Pancreas (tissue), 10 donors: ENCODE data around the gene DSCAM. TPM values are rescaled to one million over a fixed set of nuclear protein-coding genes. Genes with fewer than 3 reads are reported as not detected.

Experiments used
- ATAC-seq, 4 donors: fragments of 200-7000 bp; cut with Tn5 transposase; one replicate each; pipeline versions ENCODE4 v1.8.0 to v1.9.1; 2020; ENCODE audit warnings: mild to moderate bottlenecking in 4 of 4, moderate library complexity in 4 of 4
- DNase-seq, 6 donors: peaks; one replicate each; pipeline ENCODE4 v3.0.0-alpha.2; 2020
- FAIRE-seq: peaks from 2 replicates; lab custom pipeline; 2012; peaks lifted over from hg19 to GRCh38; lab: Jason Lieb, UNC
- H3K27ac ChIP-seq, 4 donors: fragments of 200-600 bp; sonication (generic); 1 replicate in 3 of 4; 2 replicates in 1 of 4; pipeline versions ENCODE4 v1.5.0 to v1.8.0; 2020
- H3K27me3 ChIP-seq, 4 donors: fragments of 200-600 bp; one replicate each; pipeline ENCODE4 v1.8.0; 2021
- H3K36me3 ChIP-seq, 3 donors: fragments of 200-600 bp; sonication (generic) in 1 of 3; one replicate each; pipeline versions ENCODE4 v1.5.0 to v1.8.0; 2020 to 2021
- H3K4me1 ChIP-seq, 3 donors: fragments of 200-600 bp; one replicate each; pipeline ENCODE4 v1.8.0; 2021
- H3K4me3 ChIP-seq, 4 donors: fragments of 200-600 bp; sonication (generic) in 2 of 4; one replicate each; pipeline versions ENCODE4 v1.5.0 to v1.8.0; 2020 to 2021
- H3K9me3 ChIP-seq, 4 donors: fragments of 200-600 bp; one replicate each; pipeline ENCODE4 v1.8.0; 2021
- WGBS, 2 donors: extraction: QIAGEN DNeasy Blood & Tissue Kit; methylation state at CpG; one replicate each; pipeline ENCODE4 v1.1.7; 2013; 5-methylcytosine and 5-hydroxymethylcytosine counted together
- intact Hi-C, 3 donors: fragments of 100-400 bp; cut with DNase I; formaldehyde crosslinking; loops; one replicate each; pipeline versions ENCODE4 v1.11.1 to v1.14.2; 2022
- polyA plus RNA-seq, 2 donors: library from polyadenylated mRNA; stranded (reverse); fragments of 200-250 nt; gene quantifications; one replicate each; pipeline ENCODE4 v1.2.3, GENCODE V29; 2013
- total RNA-seq, 6 donors: library from RNA; stranded (reverse); fragmentation: NEBNext Ultra II Directional in 4 of 6; extraction: Animal tissue kit (Norgen Biotek cat#: 25700) in 4 of 6; gene quantifications; one replicate each; pipeline versions ENCODE4 v1.2.1 to v1.2.4, GENCODE V29; 2021 to 2023
- TF ChIP-seq, protein P1 (sequence below), 4 donors: fragments of 200-600 bp; sonication (generic) in 3 of 4; IDR thresholded peaks; one replicate each; pipeline versions ENCODE4 v1.5.0 to v1.8.0; 2021; ENCODE audit warnings: antibody characterized with exemption in 4 of 4
- donor health status: healthy with polysubstance abuse.
- donor health status: DM: no; HTN: no; CAD: no; lungs with moderate emphysema.
- donor health status: DM: no; HTN: no; CAD: no.
- donor health status: control.
- donor health status: control.
- donor health status: Bipolar disorder and iron deficiency.
- donor health status: DM: yes; HTN: yes; CAD: no.
- donor health status: DM: no; HTN: no; CAD: no.
- donor health status: DM: no; HTN: no; CAD: no.
- donor health status: DM: yes; HTN: yes; CAD: no.

The DSCAM gene
- total and polyA plus RNA-seq, 8 donors: 0.05 to 0.77 (median 0.14) TPM

DNA sequence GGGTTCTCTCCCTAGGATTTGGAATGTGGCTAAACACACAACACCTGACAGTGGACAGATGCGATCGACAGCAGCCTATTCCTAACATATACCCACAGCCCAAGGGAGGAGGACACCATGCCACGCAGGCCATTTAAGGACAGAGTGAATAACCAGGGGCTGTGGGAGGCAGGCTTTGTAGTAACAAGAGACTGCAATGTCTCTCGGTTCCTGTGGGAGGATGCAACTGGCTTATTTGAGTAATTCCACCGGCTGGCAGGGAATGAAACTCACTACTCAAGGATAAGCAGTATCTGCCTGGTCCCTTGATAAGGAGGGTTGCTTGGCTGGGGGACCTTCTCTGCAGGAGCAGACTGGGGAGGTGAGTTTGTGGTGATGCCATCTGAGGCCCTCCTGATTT is 870.2 kb downstream of the DSCAM start:
- H3K36me3 ChIP-seq: no peaks in the 10 kb centered on the region
- FAIRE-seq (no peak), DNase-seq (no peak), ATAC-seq (no peak)
- H3K27me3 ChIP-seq: no peaks in the 10 kb centered on the region
- 42 to 45% methylated on average over 5 of the region's 5 CpGs for WGBS, 2 donors
- no peak overlapping the region for H3K27ac ChIP-seq
- intact Hi-C loops: no loop called here
- no peaks in the 10 kb centered on the region for H3K4me1 ChIP-seq
- no peak overlapping the region for H3K4me3 ChIP-seq
- H3K9me3 ChIP-seq: no peaks in the 10 kb centered on the region
- TF ChIP-seq, protein P1, sequence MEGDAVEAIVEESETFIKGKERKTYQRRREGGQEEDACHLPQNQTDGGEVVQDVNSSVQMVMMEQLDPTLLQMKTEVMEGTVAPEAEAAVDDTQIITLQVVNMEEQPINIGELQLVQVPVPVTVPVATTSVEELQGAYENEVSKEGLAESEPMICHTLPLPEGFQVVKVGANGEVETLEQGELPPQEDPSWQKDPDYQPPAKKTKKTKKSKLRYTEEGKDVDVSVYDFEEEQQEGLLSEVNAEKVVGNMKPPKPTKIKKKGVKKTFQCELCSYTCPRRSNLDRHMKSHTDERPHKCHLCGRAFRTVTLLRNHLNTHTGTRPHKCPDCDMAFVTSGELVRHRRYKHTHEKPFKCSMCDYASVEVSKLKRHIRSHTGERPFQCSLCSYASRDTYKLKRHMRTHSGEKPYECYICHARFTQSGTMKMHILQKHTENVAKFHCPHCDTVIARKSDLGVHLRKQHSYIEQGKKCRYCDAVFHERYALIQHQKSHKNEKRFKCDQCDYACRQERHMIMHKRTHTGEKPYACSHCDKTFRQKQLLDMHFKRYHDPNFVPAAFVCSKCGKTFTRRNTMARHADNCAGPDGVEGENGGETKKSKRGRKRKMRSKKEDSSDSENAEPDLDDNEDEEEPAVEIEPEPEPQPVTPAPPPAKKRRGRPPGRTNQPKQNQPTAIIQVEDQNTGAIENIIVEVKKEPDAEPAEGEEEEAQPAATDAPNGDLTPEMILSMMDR (IDR thresholded peaks at IDR 0.05): no peak

DNA sequence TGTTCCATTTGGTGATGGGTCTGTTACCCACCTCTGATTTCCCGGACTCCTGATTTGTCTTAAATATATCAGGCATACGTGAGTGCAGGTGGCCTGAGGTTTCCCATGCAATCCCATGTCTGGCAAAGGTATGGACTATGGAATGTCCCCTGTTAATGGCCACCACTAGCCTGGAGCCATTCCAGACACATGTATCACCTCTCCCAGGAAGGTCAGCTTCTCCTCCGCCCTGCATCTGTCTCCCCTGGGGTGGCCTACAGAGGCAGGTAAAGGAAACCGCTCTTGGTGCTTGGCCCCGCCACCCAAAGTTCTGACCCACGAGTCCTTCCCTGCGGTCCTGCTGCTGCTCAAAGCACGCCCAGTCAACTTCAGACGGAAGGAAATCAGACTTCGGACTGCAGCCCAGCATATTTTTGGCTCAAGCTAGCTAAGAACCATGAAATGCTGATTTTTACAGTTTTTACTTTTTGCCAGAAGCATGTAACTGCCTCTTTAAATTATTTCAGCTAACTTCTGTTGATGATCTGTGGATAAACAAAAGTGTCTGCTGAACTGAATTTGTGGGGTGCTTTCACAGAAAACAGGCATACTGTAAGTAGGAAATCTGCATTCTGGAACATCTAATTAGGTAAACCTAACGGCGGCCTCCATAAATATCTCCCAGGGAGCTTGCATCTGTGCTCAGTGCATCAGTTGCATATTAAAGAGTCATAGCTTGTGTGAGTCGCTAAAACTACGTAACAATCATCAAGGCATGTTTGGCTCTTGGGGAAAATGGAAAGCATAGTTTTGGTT is 873.8 kb downstream of the DSCAM start:
- ATAC-seq: no peak
- Histone ChIP-seq H3K9me3 (no peaks in the 10 kb centered on the region), H3K4me3 (no peak overlapping the region), H3K4me1 (no peaks in the 10 kb centered on the region), H3K27me3 (no peaks in the 10 kb centered on the region), H3K27ac (no peak overlapping the region), H3K36me3 (no peaks in the 10 kb centered on the region)
- DNase-seq: no peak
- FAIRE-seq: no peak
- 75 to 77% methylated on average over 14 of the region's 14 CpGs for WGBS, 2 donors
- intact Hi-C loops: no loop called here
- TF ChIP-seq, protein P1 (IDR thresholded peaks at IDR 0.05): no peak

DNA sequence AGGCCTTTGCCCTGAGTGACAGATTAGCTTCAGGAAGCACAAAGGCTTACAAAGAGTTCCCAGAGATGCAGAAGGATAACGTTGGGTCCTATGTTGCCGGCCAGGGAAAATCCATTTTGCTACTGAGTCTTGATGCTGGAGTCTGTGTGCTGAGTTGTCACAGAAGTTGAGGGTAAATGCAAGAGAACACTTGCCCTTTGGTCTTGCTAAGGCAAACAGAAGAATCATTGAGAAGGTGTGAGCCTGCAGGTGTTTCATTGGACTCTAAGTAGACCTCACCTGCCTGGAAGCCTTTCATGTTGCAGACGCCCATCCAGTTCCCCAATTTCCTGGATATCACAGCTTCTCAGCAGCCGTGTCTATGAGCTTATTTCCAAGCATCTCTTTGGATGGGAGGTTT is 874.5 kb downstream of the DSCAM start:
- DNase-seq (no peak), FAIRE-seq (no peak), ATAC-seq (no peak)
- no peak overlapping the region for H3K4me3 ChIP-seq
- intact Hi-C loops: no loop called here
- H3K36me3 ChIP-seq: no peaks in the 10 kb centered on the region
- WGBS, 2 donors: 20 to 22% methylated on average over 4 of the region's 4 CpGs
- no peaks in the 10 kb centered on the region for H3K9me3 ChIP-seq
- no peak overlapping the region for H3K27ac ChIP-seq
- no peaks in the 10 kb centered on the region for H3K27me3 ChIP-seq
- no peaks in the 10 kb centered on the region for H3K4me1 ChIP-seq
- TF ChIP-seq, protein P1 (IDR thresholded peaks at IDR 0.05): no peak

DNA sequence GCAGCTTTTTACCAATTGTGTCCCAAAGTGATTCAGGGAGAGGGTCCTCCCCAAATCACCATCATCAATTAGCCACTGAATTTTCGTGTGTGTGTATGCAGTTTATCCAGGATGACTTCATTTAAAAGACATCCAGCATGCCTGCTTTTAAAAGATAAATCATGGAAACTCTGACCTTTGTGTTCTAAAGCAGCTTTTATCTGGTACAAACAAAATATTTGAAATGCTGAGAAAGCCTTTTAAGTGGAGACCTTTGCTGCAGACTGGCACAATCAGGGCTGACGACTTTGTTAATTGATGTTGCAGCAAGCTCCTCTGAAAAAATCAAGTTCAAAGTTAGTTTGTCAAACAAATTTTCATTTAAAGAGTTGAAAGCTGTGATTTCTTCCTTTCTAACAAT is 875.0 kb downstream of the DSCAM start:
- ATAC-seq: no peak
- TF ChIP-seq, protein P1 (IDR thresholded peaks at IDR 0.05): no peak
- WGBS, 2 donors: 3 to 5% methylated on average over 2 of the region's 2 CpGs
- no peaks in the 10 kb centered on the region for H3K4me1 ChIP-seq
- H3K4me3 ChIP-seq: no peak overlapping the region
- no peaks in the 10 kb centered on the region for H3K36me3 ChIP-seq
- DNase-seq: no peak
- H3K27ac ChIP-seq: no peak overlapping the region
- no peak for FAIRE-seq
- intact Hi-C loops: no loop called here
- H3K27me3 ChIP-seq: no peaks in the 10 kb centered on the region
- H3K9me3 ChIP-seq: no peaks in the 10 kb centered on the region

DNA sequence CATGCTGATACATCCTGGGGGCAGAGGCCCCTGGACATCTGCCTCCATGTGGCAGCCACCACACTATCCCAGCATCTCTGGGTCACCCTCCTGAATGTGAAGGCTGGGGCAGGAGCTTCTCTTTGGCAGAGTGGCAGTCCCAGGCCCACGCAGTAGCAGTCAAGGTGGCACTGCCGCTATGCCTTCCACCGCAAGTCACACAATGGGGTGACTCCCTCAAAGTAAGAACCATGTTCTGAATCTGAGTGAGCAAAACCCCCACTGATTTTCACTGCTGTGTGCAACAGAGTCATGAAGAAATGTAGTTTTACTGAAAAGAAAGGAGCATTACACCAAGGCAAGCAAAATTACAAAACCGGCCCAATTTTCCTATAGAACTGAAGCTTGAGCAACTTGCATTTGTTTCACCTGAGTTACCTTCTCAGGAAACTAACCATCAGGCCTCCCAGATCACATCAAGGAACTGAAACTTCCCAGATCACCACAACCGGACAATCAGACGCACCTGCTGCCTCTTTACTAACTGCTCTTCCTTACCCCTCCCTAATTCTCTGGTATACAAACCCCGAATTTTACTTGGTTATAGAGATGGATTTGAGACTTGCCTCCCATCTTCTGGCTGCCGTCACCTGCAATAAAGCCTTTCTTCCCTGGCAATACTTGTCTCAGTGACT is 877.1 kb downstream of the DSCAM start:
- H3K4me1 ChIP-seq: no peaks in the 10 kb centered on the region
- 78 to 83% methylated on average over 8 of the region's 8 CpGs for WGBS, 2 donors

More for the DNA sequence above, 877.1 kb downstream of the DSCAM start:
- no peak for ATAC-seq
- Histone ChIP-seq H3K9me3 (no peaks in the 10 kb centered on the region), H3K36me3 (no peaks in the 10 kb centered on the region), H3K4me3 (no peak overlapping the region), H3K27me3 (no peaks in the 10 kb centered on the region), H3K27ac (no peak overlapping the region)
- DNase-seq: no peak
- TF ChIP-seq, protein P1 (IDR thresholded peaks at IDR 0.05): no peak
- no peak for FAIRE-seq
- intact Hi-C loops: no loop called here
